ENCODE data around the gene ENSA. TPM values are rescaled to one million over a fixed set of nuclear protein-coding genes. Genes with fewer than 3 reads are reported as not detected.
"Not testable (repeated sequence)": the region's sequence is repeated elsewhere in the genome, so short reads cannot be mapped to it uniquely, and the experiment has no call there.

Gene ENSA
- polyA plus RNA-seq, 3 donors, result 30.6 to 40.3 (median 38.5) TPM

DNA sequence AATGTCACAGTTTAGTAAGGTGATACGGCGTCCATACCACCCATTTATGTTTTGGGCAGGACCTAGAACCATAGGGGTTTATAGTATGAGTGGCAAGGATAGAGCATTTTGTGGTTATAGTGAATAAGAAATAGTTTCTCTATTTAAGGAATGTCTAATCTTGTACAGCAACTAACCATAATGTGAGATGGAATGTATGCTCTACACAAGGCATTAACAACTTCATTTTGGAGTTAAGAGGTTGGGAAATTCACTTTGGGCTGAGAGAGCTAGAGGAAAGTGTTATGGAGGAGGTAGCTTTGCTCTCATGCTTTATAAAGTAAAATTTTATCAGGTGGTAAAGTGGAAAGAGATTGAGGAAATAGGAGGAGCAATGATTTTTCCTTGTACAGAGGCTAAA is 47.0 kb downstream of the ENSA start:
- peaks cover 13 to 18% of the 10 kb centered on the region in 2 donors for H3K36me3 Mint-ChIP-seq
- no peak for DNase-seq
- no peak overlapping the region for H2AFZ ChIP-seq (ENCODE audit: insufficient read depth, low read depth, low read length, poor library complexity, severe bottlenecking)
- WGBS (ENCODE audit: insufficient coverage), result no CpG with 5 or more reads among the region's 2 CpGs
- no peaks in the 10 kb centered on the region for H3K27me3 ChIP-seq (ENCODE audit: control insufficient read depth in 2 of 2, insufficient read depth in 2 of 2, low read length in 2 of 2)
- peak overlapping the region in 6 of 7 donors; percentile 27 to 82 (median 57) for H3K27ac Mint-ChIP-seq
- peaks cover 21% of the 10 kb centered on the region for H4K20me1 ChIP-seq (ENCODE audit: insufficient read depth, low read length)
- H3K4me1 ChIP-seq (ENCODE audit: control insufficient read depth in 1 of 2, insufficient read depth in 2 of 2, low read length in 2 of 2), result peaks cover 23 to 33% of the 10 kb centered on the region in 2 donors
- peak overlapping the region in 1 of 3 experiments; percentile 19 for H3K4me3 ChIP-seq (replicated peaks in 1 of 3; ENCODE audit: low read depth in 2 of 3, low read length in 3 of 3)
- intact Hi-C loops (cut with micrococcal nuclease), result loop anchor here in 1 of 2 donors (5.0 kb wide), 1 partner anchor 40 kb away; no protein-coding TSS in a partner anchor
- H3K9ac ChIP-seq (ENCODE audit: insufficient read depth, low read length, poor library complexity, severe bottlenecking), result no peak overlapping the region
- H3K4me1 Mint-ChIP-seq, result peaks cover 31% of the 10 kb centered on the region
- no peak overlapping the region for H3K4me3 Mint-ChIP-seq
- H3K27me3 Mint-ChIP-seq (ENCODE audit: low read depth in 3 of 3), result peaks cover 0 to 4% (median 0%) of the 10 kb centered on the region in 3 donors
- peaks cover 3 to 13% (median 11%) of the 10 kb centered on the region in 7 donors for H3K9me3 Mint-ChIP-seq
- H3K79me2 ChIP-seq (ENCODE audit: insufficient read depth, low read length), result peaks cover 45% of the 10 kb centered on the region
- peak overlapping the region; percentile 23 for H3K4me2 ChIP-seq (replicated peaks; ENCODE audit: extremely low read depth, low read length, poor library complexity, severe bottlenecking)
- H3K27ac ChIP-seq (ENCODE audit: low read depth in 1 of 2, low read length in 2 of 2), result peak overlapping the region; percentile 52 to 67
- no peaks in the 10 kb centered on the region for H3K9me3 ChIP-seq (replicated peaks in 1 of 2; ENCODE audit: control insufficient read depth in 1 of 2, insufficient read depth in 1 of 2, low read length in 2 of 2)
- H3K36me3 ChIP-seq (replicated peaks in 1 of 2; ENCODE audit: control insufficient read depth in 1 of 2, insufficient read depth in 2 of 2, low read length in 2 of 2), result peaks cover 4 to 11% of the 10 kb centered on the region in 2 donors
- TF ChIP-seq, protein P1, sequence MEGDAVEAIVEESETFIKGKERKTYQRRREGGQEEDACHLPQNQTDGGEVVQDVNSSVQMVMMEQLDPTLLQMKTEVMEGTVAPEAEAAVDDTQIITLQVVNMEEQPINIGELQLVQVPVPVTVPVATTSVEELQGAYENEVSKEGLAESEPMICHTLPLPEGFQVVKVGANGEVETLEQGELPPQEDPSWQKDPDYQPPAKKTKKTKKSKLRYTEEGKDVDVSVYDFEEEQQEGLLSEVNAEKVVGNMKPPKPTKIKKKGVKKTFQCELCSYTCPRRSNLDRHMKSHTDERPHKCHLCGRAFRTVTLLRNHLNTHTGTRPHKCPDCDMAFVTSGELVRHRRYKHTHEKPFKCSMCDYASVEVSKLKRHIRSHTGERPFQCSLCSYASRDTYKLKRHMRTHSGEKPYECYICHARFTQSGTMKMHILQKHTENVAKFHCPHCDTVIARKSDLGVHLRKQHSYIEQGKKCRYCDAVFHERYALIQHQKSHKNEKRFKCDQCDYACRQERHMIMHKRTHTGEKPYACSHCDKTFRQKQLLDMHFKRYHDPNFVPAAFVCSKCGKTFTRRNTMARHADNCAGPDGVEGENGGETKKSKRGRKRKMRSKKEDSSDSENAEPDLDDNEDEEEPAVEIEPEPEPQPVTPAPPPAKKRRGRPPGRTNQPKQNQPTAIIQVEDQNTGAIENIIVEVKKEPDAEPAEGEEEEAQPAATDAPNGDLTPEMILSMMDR (IDR thresholded peaks at IDR 0.05), result no peak

DNA sequence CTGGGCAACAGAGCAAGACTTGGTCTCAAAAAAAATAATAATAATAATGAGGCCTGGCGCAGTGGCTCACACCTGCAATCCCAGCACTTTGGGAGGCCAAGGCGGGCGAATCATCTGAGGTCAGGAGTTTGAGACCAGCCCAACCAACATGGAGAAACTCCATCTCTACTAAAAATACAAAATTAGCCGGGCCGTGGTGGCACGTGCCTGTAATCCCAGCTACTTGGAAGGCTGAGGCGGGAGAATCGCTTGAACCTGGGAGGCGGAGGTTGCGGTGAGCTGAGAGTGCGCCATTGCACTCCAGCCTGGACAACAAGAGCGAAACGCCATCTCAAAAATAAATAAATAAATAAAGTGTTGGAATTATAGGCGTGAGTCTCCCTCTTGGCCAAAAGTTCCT is 47.5 kb downstream of the ENSA start:
- Histone ChIP-seq H3K4me1 (ENCODE audit: control insufficient read depth in 1 of 2, insufficient read depth in 2 of 2, low read length in 2 of 2) (peaks cover 23 to 33% of the 10 kb centered on the region in 2 donors), H4K20me1 (ENCODE audit: insufficient read depth, low read length) (peaks cover 25% of the 10 kb centered on the region), H3K79me2 (ENCODE audit: insufficient read depth, low read length) (peaks cover 49% of the 10 kb centered on the region), H3K36me3 (replicated peaks in 1 of 2; ENCODE audit: control insufficient read depth in 1 of 2, insufficient read depth in 2 of 2, low read length in 2 of 2) (peaks cover 8 to 15% of the 10 kb centered on the region in 2 donors)
- not testable (repeated sequence) for H2AFZ ChIP-seq (ENCODE audit: insufficient read depth, low read depth, low read length, poor library complexity, severe bottlenecking); H3K4me3 ChIP-seq (replicated peaks in 1 of 3; ENCODE audit: low read depth in 2 of 3, low read length in 3 of 3); H3K9me3 ChIP-seq (replicated peaks in 1 of 2; ENCODE audit: control insufficient read depth in 1 of 2, insufficient read depth in 1 of 2, low read length in 2 of 2); H3K27me3 Mint-ChIP-seq (ENCODE audit: low read depth in 3 of 3); H3K27me3 ChIP-seq (ENCODE audit: control insufficient read depth in 2 of 2, insufficient read depth in 2 of 2, low read length in 2 of 2); H3K27ac ChIP-seq (ENCODE audit: low read depth in 1 of 2, low read length in 2 of 2); H3K9ac ChIP-seq (ENCODE audit: insufficient read depth, low read length, poor library complexity, severe bottlenecking); H3K4me3 Mint-ChIP-seq; H3K4me2 ChIP-seq (replicated peaks; ENCODE audit: extremely low read depth, low read length, poor library complexity, severe bottlenecking); DNase-seq
- Mint-ChIP-seq H3K9me3 (peaks cover 3 to 17% (median 11%) of the 10 kb centered on the region in 7 donors), H3K27ac (peak overlapping the region in 4 of 7 donors; percentile 27 to 73 (median 54)), H3K36me3 (peaks cover 17 to 23% of the 10 kb centered on the region in 2 donors), H3K4me1 (peaks cover 31% of the 10 kb centered on the region)
- 98% methylated on average over 7 of the region's 14 CpGs for WGBS (ENCODE audit: insufficient coverage)
- intact Hi-C loops (cut with micrococcal nuclease), result loop anchor here in 1 of 2 donors (5.0 kb wide), 1 partner anchor 40 kb away; no protein-coding TSS in a partner anchor

DNA sequence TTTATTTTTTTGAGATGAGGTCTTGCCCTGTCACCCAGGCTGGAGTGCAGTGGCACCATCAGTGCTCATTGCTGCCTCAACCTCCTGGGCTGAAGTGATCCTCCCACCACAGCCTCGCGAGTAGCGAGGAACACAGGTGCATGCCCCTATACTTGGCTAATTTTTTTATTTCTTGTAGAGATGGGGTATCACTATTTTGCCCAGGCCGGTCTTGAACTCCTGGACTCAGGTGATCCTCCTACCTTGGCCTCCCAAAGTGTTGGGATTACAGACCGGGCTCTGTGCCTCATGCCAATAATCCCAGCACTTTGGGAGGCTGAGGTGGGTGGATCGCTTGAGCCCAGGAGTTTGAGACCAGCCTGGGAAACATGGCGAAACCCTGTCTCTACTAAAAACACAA is 48.0 kb downstream of the ENSA start:
- 100% methylated on average over 1 of the region's 7 CpGs for WGBS (ENCODE audit: insufficient coverage)
- H3K4me2 ChIP-seq (replicated peaks; ENCODE audit: extremely low read depth, low read length, poor library complexity, severe bottlenecking), result not testable (repeated sequence)

DNA sequence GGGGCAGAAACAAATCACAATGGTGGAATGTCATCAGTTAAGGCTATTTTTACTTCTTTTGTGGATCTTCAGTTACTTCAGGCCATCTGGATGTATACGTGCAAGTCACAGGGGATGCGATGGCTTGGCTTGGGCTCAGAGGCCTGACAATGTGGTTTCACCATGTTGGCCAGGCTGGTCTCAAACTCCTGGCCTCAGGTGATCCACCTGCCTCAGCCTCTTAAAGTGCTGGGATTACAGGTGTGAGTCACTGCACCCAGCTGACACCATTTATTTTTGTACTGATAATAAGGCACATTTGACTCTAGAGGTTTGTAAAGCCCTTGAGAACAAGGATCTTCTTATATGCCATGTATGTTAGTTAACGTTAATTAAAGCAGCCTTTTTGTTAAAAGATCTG is 48.4 kb downstream of the ENSA start:
- not testable (repeated sequence) for H3K9me3 ChIP-seq (replicated peaks in 1 of 2; ENCODE audit: control insufficient read depth in 1 of 2, insufficient read depth in 1 of 2, low read length in 2 of 2); H3K27me3 Mint-ChIP-seq (ENCODE audit: low read depth in 3 of 3); H3K9ac ChIP-seq (ENCODE audit: insufficient read depth, low read length, poor library complexity, severe bottlenecking); H3K4me2 ChIP-seq (replicated peaks; ENCODE audit: extremely low read depth, low read length, poor library complexity, severe bottlenecking); H2AFZ ChIP-seq (ENCODE audit: insufficient read depth, low read depth, low read length, poor library complexity, severe bottlenecking); H3K4me3 ChIP-seq (replicated peaks in 1 of 3; ENCODE audit: low read depth in 2 of 3, low read length in 3 of 3); H3K27ac ChIP-seq (ENCODE audit: low read depth in 1 of 2, low read length in 2 of 2); DNase-seq; H3K27me3 ChIP-seq (ENCODE audit: control insufficient read depth in 2 of 2, insufficient read depth in 2 of 2, low read length in 2 of 2)
- H3K36me3 ChIP-seq (replicated peaks in 1 of 2; ENCODE audit: control insufficient read depth in 1 of 2, insufficient read depth in 2 of 2, low read length in 2 of 2), result peaks cover 18 to 25% of the 10 kb centered on the region in 2 donors
- intact Hi-C loops (cut with micrococcal nuclease), result loop anchor here in 1 of 2 donors (5.0 kb wide), 1 partner anchor 41 kb away; no protein-coding TSS in a partner anchor
- Mint-ChIP-seq H3K27ac (peak overlapping the region; percentile 97 to 100 (median 98)), H3K9me3 (peaks cover 3 to 18% (median 11%) of the 10 kb centered on the region in 7 donors), H3K36me3 (peaks cover 27 to 33% of the 10 kb centered on the region in 2 donors), H3K4me3 (peak overlapping the region in 1 of 2 donors; percentile 81), H3K4me1 (peaks cover 32% of the 10 kb centered on the region)
- peaks cover 59% of the 10 kb centered on the region for H3K79me2 ChIP-seq (ENCODE audit: insufficient read depth, low read length)
- H3K4me1 ChIP-seq (ENCODE audit: control insufficient read depth in 1 of 2, insufficient read depth in 2 of 2, low read length in 2 of 2), result peaks cover 24 to 35% of the 10 kb centered on the region in 2 donors
- 100% methylated on average over 1 of the region's 3 CpGs for WGBS (ENCODE audit: insufficient coverage)
- H4K20me1 ChIP-seq (ENCODE audit: insufficient read depth, low read length), result peaks cover 35% of the 10 kb centered on the region

More for the DNA sequence above, 48.0 kb downstream of the ENSA start:
- Mint-ChIP-seq H3K4me1 (peaks cover 31% of the 10 kb centered on the region), H3K9me3 (peaks cover 3 to 18% (median 11%) of the 10 kb centered on the region in 7 donors), H3K27ac (peak overlapping the region in 2 of 7 donors; percentile 45 to 100), H3K36me3 (peaks cover 22 to 28% of the 10 kb centered on the region in 2 donors)
- H3K27ac ChIP-seq (ENCODE audit: low read depth in 1 of 2, low read length in 2 of 2); H3K4me3 ChIP-seq (replicated peaks in 1 of 3; ENCODE audit: low read depth in 2 of 3, low read length in 3 of 3); H3K9me3 ChIP-seq (replicated peaks in 1 of 2; ENCODE audit: control insufficient read depth in 1 of 2, insufficient read depth in 1 of 2, low read length in 2 of 2); H2AFZ ChIP-seq (ENCODE audit: insufficient read depth, low read depth, low read length, poor library complexity, severe bottlenecking); H3K9ac ChIP-seq (ENCODE audit: insufficient read depth, low read length, poor library complexity, severe bottlenecking); H3K4me3 Mint-ChIP-seq; DNase-seq; H3K27me3 Mint-ChIP-seq (ENCODE audit: low read depth in 3 of 3); H3K27me3 ChIP-seq (ENCODE audit: control insufficient read depth in 2 of 2, insufficient read depth in 2 of 2, low read length in 2 of 2): not testable (repeated sequence)
- H3K4me1 ChIP-seq (ENCODE audit: control insufficient read depth in 1 of 2, insufficient read depth in 2 of 2, low read length in 2 of 2), result peaks cover 23 to 33% of the 10 kb centered on the region in 2 donors
- intact Hi-C loops (cut with micrococcal nuclease), result loop anchor here in 1 of 2 donors (5.0 kb wide), 1 partner anchor 41 kb away; no protein-coding TSS in a partner anchor
- H4K20me1 ChIP-seq (ENCODE audit: insufficient read depth, low read length), result peaks cover 30% of the 10 kb centered on the region
- peaks cover 54% of the 10 kb centered on the region for H3K79me2 ChIP-seq (ENCODE audit: insufficient read depth, low read length)
- H3K36me3 ChIP-seq (replicated peaks in 1 of 2; ENCODE audit: control insufficient read depth in 1 of 2, insufficient read depth in 2 of 2, low read length in 2 of 2), result peaks cover 13 to 21% of the 10 kb centered on the region in 2 donors
